Panc1 (cell line): Measurements from ENCODE around the gene FRS2.

Experiments used
- POLR2AphosphoS5 ChIP-seq: IDR thresholded peaks from 2 replicates; pipeline ENCODE4 v1.6.1; 2012; ENCODE audit warnings: mild to moderate bottlenecking, low read depth, low read length, moderate library complexity
- SIN3A ChIP-seq: IDR thresholded peaks from 2 replicates; pipeline ENCODE4 v1.6.1; 2012; ENCODE audit warnings: low read depth, mild to moderate bottlenecking, low read length, moderate library complexity, borderline replicate concordance; ENCODE audit not compliant: insufficient read depth
- TCF7L2 ChIP-seq: IDR thresholded peaks from 2 replicates; pipeline ENCODE4 v1.6.1; 2011; ENCODE audit warnings: mild to moderate bottlenecking, low read depth, low read length, inconsistent platforms
- TF ChIP-seq, protein P1 (sequence below): fragments of 450-650 bp; IDR thresholded peaks from 2 replicates; pipeline ENCODE4 v1.5.1; 2017; ENCODE audit warnings: mild to moderate bottlenecking
- TF ChIP-seq, protein P2 (sequence below), 2 experiments: IDR thresholded peaks; 2 replicates each; pipeline ENCODE4 v1.6.1; 2011 to 2012; ENCODE audit warnings: low read depth in 2 of 2, control low read depth in 1 of 2, low read length in 1 of 2, mild to moderate bottlenecking in 1 of 2, moderate library complexity in 1 of 2; ENCODE audit not compliant: insufficient read depth in 1 of 2

GRCh38 chr12:69490920-69491643 is 20.9 kb downstream of the FRS2 start:
- TF ChIP-seq, protein P1, sequence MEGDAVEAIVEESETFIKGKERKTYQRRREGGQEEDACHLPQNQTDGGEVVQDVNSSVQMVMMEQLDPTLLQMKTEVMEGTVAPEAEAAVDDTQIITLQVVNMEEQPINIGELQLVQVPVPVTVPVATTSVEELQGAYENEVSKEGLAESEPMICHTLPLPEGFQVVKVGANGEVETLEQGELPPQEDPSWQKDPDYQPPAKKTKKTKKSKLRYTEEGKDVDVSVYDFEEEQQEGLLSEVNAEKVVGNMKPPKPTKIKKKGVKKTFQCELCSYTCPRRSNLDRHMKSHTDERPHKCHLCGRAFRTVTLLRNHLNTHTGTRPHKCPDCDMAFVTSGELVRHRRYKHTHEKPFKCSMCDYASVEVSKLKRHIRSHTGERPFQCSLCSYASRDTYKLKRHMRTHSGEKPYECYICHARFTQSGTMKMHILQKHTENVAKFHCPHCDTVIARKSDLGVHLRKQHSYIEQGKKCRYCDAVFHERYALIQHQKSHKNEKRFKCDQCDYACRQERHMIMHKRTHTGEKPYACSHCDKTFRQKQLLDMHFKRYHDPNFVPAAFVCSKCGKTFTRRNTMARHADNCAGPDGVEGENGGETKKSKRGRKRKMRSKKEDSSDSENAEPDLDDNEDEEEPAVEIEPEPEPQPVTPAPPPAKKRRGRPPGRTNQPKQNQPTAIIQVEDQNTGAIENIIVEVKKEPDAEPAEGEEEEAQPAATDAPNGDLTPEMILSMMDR = no peak
- TF ChIP-seq POLR2AphosphoS5 (no peak), TCF7L2 (no peak), SIN3A (no peak)
- TF ChIP-seq, protein P2, sequence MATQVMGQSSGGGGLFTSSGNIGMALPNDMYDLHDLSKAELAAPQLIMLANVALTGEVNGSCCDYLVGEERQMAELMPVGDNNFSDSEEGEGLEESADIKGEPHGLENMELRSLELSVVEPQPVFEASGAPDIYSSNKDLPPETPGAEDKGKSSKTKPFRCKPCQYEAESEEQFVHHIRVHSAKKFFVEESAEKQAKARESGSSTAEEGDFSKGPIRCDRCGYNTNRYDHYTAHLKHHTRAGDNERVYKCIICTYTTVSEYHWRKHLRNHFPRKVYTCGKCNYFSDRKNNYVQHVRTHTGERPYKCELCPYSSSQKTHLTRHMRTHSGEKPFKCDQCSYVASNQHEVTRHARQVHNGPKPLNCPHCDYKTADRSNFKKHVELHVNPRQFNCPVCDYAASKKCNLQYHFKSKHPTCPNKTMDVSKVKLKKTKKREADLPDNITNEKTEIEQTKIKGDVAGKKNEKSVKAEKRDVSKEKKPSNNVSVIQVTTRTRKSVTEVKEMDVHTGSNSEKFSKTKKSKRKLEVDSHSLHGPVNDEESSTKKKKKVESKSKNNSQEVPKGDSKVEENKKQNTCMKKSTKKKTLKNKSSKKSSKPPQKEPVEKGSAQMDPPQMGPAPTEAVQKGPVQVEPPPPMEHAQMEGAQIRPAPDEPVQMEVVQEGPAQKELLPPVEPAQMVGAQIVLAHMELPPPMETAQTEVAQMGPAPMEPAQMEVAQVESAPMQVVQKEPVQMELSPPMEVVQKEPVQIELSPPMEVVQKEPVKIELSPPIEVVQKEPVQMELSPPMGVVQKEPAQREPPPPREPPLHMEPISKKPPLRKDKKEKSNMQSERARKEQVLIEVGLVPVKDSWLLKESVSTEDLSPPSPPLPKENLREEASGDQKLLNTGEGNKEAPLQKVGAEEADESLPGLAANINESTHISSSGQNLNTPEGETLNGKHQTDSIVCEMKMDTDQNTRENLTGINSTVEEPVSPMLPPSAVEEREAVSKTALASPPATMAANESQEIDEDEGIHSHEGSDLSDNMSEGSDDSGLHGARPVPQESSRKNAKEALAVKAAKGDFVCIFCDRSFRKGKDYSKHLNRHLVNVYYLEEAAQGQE (IDR thresholded peaks at IDR 0.05; ENCODE audit: insufficient read depth in 1 of 2, low read depth in 2 of 2, low read length in 1 of 2) = no peak
